ENCODE measurements around the gene LRMDA.

LRMDA gene

DNA sequence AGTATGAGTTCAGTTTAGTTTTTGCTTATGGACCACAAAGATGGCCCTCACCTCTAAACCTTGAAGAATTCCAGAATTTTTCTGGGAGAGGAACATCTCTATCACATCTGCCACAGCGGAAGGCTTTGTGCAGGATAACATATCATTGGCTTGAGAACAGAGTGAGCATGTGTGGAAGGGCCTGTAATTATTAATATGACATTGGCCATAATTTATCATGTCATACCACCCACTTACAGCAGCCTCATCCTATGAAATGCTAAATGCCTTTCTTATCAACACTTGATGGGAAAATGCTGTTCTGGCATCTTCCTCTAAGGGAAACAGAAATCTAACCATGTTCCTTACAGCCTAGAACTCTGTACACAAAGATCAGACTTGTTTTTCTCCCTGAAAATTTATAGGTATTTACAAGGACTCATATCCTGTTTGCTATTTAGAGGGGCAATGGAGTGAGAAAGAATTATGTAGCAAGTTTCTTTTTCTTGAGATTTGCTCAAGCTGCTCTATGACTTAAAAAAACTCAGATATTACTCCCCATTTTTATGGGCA is 817.3 kb downstream of the LRMDA start:
- TF ChIP-seq, protein P1, sequence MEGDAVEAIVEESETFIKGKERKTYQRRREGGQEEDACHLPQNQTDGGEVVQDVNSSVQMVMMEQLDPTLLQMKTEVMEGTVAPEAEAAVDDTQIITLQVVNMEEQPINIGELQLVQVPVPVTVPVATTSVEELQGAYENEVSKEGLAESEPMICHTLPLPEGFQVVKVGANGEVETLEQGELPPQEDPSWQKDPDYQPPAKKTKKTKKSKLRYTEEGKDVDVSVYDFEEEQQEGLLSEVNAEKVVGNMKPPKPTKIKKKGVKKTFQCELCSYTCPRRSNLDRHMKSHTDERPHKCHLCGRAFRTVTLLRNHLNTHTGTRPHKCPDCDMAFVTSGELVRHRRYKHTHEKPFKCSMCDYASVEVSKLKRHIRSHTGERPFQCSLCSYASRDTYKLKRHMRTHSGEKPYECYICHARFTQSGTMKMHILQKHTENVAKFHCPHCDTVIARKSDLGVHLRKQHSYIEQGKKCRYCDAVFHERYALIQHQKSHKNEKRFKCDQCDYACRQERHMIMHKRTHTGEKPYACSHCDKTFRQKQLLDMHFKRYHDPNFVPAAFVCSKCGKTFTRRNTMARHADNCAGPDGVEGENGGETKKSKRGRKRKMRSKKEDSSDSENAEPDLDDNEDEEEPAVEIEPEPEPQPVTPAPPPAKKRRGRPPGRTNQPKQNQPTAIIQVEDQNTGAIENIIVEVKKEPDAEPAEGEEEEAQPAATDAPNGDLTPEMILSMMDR (IDR thresholded peaks at IDR 0.05; ENCODE audit: insufficient read depth, low read depth, low read length, missing control alignments), result no peak
- DNase-seq (ENCODE audit: low read depth), result no peak
- no peak overlapping the region for H3K4me3 ChIP-seq (ENCODE audit: low read depth, low read length)

DNA sequence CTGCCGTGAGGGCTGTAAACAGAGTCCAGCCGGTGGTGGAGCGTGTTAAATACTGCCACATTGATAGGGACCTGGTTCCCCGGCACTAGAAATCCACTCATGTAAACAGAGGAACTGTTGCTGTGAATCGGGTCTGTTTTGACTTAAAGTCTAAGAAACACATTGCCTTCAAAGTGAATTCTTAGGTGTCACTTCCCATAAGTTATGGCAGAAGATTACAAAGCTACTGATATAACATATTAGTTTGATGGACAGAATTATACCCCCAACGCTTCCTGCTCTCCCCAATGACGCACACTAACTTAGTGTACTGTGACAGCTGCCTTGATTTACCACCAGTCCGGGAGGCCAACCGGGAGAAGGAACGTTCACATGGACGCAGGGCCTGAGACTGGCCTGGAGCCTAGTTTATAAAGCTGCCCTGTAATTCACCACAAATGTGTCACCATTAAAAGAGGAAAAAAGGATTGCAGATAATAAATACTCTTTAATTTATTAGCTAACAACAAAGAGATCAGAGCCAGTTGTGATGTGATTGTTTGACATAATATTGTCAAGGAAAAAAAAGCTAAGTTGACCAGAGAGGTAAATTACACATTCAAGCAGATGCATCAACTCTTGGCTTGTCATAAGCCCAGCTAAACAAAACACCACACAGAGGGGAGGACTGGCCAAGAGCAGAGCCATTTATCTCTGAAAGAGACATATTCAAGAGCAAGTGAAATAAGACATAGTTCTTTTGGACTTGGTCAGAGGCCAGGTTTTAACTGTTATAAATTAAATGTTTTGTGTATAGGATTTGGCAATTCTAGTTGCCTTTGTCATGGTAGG is 820.6 kb downstream of the LRMDA start:
- TF ChIP-seq, protein P1 (IDR thresholded peaks at IDR 0.05; ENCODE audit: insufficient read depth, low read depth, low read length, missing control alignments), result no peak
- no peak overlapping the region for H3K4me3 ChIP-seq (ENCODE audit: low read depth, low read length)
- no peak for DNase-seq (ENCODE audit: low read depth)

DNA sequence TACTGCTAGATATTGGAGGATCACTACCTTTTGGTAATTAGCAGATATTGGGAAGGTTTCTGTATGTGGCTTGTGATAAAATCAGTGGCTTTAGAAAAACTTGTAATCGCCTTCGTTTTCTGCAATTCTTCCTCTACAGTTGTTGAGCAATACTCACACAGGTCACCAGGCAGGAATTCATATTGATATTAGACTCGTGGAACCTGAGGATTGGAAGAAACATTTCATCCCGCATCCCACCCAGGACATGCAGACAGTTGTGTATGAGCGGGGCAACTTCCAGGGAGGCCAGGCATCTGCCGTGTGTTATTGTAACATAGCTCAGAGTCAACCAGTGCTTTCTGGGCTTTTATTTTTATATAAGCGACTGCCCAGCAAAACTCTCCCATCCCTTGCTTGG is 821.3 kb downstream of the LRMDA start:
- no peak overlapping the region for H3K4me3 ChIP-seq (ENCODE audit: low read depth, low read length)
- TF ChIP-seq, protein P1 (IDR thresholded peaks at IDR 0.05; ENCODE audit: insufficient read depth, low read depth, low read length, missing control alignments), result no peak
- DNase-seq (ENCODE audit: low read depth), result no peak

DNA sequence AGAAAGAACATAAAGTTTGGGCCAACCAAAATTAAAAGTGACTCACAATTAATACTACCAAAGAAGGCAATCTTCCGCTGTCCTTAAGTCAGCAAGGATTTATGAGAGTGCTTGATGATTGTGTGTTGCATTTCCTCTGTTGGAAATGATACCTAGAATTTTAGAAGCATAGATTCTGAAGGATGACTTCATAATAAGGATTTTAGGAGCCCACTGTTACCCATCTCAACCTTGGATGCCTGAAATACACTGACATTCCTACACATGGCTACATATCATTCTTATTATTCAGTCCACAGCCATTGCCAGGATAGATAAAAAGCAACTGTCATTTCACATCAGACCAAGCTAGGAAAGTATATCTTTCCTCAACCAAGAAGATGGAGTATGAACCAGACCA is 823.8 kb downstream of the LRMDA start:
- no peak overlapping the region for H3K4me3 ChIP-seq (ENCODE audit: low read depth, low read length)
- no peak for DNase-seq (ENCODE audit: low read depth)
- TF ChIP-seq, protein P1 (IDR thresholded peaks at IDR 0.05; ENCODE audit: insufficient read depth, low read depth, low read length, missing control alignments), result no peak

DNA sequence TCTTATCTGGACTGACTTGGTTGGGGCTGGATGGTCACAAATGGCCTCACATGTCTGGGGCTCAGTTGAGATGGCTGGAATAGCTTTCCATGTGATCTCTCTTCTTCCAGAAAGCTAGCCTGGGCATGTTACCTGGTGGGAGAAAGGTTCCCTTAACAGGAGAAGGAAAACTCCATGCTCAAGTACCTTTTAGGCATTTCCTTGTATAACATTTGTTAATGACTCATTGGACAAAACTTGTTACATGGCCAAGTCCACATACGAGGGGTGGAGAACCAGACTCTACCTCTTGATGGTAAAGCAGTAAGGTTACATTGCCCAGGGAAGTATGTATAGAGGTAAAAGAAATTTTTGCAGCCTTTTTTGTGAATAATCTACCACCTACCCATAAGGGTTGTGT is 826.4 kb downstream of the LRMDA start:
- H3K4me3 ChIP-seq (ENCODE audit: low read depth, low read length), result no peak overlapping the region
- DNase-seq (ENCODE audit: low read depth), result no peak
- TF ChIP-seq, protein P1 (IDR thresholded peaks at IDR 0.05; ENCODE audit: insufficient read depth, low read depth, low read length, missing control alignments), result no peak

DNA sequence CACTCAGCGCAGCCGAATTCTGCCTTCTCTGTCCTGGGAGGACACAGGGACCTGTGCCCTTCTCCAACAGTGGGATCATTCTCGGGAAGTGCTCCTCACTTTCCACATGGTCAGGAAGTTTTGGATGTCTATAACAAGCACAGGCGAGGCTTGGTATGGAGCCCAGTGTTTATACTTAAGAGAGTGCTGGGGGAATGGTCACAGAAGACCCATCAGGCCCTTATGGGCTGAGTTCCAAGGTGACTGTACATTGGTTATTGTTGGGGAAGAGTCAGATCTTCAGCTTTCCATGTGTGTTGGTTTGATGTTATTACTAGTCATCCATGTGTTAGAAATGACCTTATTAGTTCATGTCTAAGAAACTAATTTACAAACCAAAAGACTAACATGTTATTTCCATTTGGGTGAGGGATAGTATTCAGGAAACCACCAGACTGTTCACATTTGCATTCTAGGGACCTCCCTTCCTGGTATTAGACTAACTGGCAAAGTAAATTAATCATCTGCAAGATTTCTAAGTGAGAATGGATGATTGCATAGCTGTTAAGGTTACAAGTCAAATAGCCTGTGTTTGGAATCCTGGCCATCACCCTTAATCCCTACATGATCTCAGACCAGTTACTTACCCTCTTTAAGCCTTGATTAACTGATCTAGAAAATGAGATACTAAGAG is 834.2 kb downstream of the LRMDA start:
- DNase-seq (ENCODE audit: low read depth), result no peak
- TF ChIP-seq, protein P1 (IDR thresholded peaks at IDR 0.05; ENCODE audit: insufficient read depth, low read depth, low read length, missing control alignments), result no peak
- no peak overlapping the region for H3K4me3 ChIP-seq (ENCODE audit: low read depth, low read length)
